NCI-H510A (cell line): ENCODE data around the gene FAM222A.

Experiments used
- DNase-seq: peaks from one replicate; lab custom pipeline; 2025; lab: John Stamatoyannopoulos, UW

Gene FAM222A

GRCh38 chr12:109725321-109726105 is 11.9 kb downstream of the FAM222A start:
- no peak for DNase-seq

GRCh38 chr12:109726106-109726497 is 12.5 kb downstream of the FAM222A start:
- DNase-seq, result no peak

DNA sequence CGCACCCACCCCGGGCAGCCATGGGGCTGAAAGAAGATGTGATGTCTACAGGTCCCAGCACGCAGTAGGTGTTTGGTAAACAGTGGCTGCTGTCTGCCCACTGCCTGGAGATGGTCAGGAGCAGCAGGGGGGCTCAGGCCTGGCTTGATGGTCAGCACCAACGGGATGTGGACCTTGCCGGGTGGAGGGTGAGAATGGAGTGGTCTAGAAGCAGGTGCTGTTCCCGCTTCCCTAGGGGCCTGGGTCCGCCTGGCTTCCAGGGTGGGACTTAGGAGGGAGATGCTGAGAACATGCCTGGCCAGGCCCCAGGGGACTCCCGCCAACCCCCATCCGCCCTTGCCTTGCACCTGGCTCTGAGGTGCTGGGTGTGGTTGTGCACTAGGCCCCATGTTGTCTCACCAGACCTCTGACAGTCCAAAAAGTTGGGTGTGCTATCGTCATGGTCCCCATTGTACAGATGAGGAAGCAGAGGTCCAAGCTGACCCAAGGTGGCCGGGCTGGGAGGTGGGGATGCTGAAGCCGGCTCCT is 12.9 kb downstream of the FAM222A start:
- DNase-seq, result no peak

GRCh38 chr12:109727039-109727723 is 13.6 kb downstream of the FAM222A start:
- no peak for DNase-seq

GRCh38 chr12:109727746-109728726 is 14.4 kb downstream of the FAM222A start:
- DNase-seq, result no peak

GRCh38 chr12:109728921-109729320 is 15.3 kb downstream of the FAM222A start:
- no peak for DNase-seq

DNA sequence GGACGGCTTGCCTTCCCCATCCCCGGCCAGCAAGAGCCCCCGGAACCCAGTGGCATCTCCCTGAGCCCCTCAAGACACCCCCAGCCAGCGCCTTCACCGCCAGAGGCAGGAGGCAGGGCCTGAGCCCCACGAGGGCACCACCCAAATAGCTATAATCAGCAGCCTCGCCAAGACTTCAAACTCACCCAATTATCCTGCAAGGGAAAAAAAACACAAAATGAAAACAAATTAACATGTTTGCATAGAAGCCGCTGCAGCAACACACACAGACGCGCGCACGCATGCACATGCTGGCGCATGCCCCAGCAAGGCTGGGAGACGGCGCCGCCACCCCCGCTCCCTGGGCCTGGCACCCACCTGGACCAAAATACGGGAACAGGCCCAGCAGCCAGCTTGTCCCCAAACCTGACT is 15.8 kb downstream of the FAM222A start:
- no peak for DNase-seq

- DNase-seq, result no peak
Measured at GRCh38 chr12:109729801-109730200, 16.2 kb downstream of the FAM222A start.

DNA sequence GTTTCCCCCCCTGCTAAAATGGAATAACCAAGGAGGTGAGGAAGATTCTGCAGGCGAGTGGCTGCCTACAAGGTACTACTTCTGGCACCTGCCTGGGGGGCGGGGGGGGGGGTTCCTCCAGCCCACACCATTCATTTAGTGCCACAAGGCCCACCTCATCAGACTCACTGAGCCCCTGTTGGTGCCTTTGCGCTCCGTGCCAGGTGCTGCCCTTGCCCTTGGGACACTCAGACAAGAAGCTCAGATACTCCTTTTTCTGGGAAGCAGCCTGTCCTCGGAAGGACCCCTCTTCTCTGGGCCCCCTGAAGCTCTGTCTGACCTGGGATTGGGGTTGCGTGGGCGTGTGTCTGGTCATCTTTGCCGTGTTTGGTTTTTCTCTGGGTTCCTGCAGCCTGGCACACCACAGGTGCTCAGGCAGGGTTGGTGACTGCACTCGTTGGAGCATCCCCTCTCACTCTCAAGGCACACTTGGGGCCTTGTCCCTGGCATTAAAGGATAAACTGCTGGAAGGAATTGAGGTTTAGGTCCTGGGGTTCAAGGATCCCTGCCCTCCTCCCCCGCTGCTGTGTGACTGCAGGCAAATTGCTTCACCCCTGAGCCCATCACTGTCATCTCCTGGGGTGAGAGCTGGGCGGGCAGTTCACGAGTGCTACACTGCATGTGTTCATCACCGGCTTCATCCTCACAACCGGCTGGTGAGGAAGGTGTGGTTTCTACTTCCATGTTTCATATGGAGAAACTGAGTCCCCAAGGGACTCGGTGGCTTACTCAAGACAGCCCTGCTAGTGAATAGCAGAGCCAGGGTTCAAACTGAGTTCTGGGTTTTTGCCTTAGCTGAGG is 16.9 kb downstream of the FAM222A start:
- no peak for DNase-seq

- DNase-seq, result no peak
Measured at GRCh38 chr12:109731231-109731731, 17.7 kb downstream of the FAM222A start.

- DNase-seq, result no peak
Measured at GRCh38 chr12:109731806-109732205, 18.2 kb downstream of the FAM222A start.

GRCh38 chr12:109732321-109733305 is 19.0 kb downstream of the FAM222A start:
- no peak for DNase-seq

DNA sequence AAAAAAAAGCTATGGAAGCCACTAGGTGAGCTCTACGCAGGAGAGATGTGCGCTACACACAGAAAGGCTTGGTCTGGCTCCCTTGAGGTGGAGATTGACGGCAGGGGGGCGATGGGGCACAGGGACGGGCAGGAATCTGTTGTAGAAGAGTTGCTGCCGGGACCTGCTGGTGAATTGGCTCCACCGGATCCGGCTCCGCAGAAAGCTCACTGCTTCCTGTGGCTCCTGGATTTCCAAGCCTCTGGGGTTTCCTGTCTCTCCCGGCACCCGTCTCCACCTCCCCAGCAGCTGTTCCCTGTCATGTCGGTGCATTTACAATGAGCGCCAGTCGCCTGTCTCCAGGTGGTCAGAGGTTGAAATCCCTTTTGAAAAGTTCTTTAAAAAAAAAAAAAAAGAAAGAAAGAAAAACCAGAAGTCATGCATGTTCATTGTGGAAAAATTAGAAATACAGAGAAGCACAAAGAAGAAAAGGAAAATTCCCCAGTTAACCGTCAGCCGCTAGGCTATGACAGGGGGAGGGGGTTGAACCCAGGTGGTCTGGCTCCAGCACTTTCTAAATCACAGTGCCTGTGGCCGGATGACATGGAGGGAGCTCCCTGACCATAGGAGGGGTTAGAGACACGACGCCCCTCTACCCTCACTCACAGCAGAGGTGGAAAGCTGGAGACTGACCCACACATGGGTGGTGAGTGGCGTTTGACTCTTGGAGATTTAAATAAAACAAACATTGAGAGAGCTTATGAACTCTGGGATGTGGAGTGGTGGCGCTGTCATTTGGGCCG is 20.8 kb downstream of the FAM222A start:
- DNase-seq, result peak; percentile 67

- no peak for DNase-seq
Measured at GRCh38 chr12:109735051-109735521, 21.5 kb downstream of the FAM222A start.

- no peak for DNase-seq
Measured at GRCh38 chr12:109735825-109736551, 22.4 kb downstream of the FAM222A start.

GRCh38 chr12:109736552-109737108 is 23.0 kb downstream of the FAM222A start:
- DNase-seq, result no peak

GRCh38 chr12:109737126-109737525 is 23.5 kb downstream of the FAM222A start:
- no peak for DNase-seq

DNA sequence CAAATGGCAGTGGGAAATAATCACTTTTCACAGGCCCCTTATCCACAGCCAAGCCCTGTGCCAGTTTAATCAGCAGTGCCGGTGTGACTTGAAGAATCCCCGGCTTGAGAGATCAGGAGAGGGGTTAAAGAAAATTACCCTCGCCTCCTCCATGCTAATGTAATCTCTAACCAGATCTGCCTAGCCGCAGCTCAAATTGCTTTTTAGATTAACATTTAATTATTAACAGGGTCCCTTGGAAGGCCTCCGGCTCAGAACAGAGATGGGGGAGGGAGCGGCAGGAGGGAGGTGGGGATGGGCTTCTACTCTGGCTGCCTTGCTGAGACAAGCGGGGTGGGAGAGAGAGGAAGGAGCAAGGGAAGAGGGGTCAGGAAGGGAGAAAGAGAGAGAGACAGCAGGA is 24.0 kb downstream of the FAM222A start:
- no peak for DNase-seq
